ENCODE results near the gene KBTBD6.
"Not testable (repeated sequence)": the region's sequence is repeated elsewhere in the genome, so short reads cannot be mapped to it uniquely, and the experiment has no call there.

The KBTBD6 gene

DNA sequence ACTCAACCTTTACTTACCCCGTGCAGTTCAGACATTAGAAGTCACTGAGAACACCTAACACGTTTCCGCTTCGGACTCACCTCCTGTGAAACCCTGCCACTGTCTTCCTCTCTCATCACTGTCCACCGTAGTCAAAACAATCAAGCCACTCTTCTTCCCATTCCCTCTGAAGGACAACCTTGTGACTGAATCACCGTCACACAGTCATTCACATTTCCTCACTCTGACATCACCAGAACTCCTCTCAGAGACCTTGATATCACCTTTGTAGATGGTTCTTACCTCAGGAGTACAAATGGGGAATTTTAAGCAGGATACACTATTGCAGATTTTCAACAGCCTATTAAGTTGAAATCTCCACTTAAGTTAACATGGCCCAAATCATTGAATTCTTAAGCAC lies 1.3 kb upstream of the KBTBD6 start:
- DNase-seq (ENCODE audit: low spot score), result no peak

DNA sequence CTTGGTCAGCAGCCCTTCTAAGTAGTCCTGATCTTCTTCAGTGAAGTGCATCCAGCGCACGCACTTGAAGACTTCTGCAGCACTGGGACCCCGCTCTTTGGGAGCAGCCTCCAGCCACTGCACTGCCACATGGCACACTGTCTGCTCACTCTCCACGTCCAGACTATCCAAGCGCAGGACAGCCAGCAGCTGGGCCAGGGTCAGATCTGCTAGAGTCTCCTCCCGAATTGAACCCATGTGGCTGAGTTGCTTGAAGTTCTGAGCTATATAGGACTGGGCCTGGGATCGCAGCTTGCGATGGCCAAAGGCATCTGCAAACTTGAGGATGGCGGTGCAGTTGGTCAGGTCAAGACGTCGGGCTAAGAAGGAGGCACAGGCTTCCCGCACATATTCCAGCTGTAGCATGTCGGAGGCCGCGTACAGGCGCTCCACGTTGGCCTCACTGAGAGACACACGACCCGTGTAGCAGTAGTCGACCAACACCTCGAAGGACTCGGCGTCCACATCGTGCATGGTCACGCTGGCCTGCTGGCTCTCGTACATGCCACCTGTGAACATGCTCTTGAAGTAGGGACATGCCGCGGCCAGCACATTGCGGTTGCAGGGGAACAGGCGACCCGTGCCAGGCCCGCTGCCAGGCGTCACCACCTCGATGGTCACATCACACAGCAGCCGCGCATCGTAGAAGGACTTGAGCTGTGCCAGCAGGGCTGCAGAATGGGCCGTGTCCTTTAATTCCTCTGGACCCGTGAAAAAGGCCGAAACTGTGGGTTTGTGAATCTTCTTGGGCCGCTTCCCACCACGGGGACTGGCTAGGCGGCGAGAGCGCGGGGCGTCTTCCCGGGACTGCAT lies 716 bp downstream of the KBTBD6 start:
- DNase-seq (ENCODE audit: low spot score), result not testable (repeated sequence)

DNA sequence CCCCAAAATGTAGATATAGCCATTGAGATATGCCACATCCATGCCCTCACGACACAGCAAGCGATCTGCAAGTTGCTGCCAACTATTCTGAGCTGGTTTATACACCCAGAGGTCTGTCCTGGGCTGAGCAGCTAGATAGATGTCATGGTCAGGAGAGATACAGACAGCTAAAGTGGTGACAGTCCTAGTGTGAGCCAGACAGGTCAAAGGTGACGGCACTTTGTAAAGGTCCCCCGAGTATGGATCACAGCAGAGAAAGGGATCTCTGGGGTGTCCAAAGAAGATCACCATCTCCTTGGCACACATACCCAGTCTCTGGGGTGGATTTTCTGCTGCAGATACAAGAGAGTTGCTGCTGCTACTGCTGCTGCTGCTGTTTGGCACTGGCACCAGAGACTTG lies 1.4 kb downstream of the KBTBD6 start:
- not testable (repeated sequence) for DNase-seq (ENCODE audit: low spot score)

DNA sequence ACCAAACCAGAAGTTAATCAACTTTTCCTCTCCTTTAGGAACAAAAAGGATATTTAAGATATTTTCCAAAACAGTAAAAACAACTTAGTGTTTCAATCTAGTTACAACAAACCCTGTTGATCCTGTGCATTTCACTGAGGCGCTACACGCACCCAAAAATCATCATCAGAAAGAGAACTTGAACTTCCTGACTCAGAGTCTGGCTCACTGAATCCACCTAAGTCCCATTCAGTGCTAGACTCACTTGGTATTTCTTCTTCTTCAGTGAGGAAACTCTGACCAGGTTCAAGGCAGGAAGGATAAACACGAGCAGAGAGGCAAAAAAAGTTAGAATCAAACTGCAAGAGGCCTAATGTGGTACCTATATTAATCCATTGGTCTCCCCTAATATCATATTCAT lies 2.2 kb downstream of the KBTBD6 start:
- peak; percentile 24 for DNase-seq (ENCODE audit: low spot score)

DNA sequence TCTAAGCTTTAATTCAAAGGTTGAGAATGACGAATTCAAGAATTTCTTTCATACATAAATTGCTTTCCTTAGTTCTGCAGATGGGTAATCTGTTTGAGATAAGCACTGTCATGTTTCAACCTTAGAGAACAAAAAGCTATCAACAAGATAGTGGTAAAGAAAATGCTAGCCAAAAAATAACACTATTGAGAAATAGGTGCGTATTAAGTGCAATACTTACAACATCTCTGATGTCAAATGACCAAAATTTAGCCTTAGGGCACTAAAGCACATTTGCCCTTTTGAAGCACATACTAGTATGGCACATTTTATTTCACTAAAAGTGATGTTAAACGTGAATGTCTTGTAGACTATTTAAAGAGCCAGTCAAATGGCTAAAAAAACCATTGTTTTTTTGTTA lies 4.9 kb downstream of the KBTBD6 start:
- no peak for DNase-seq (ENCODE audit: low spot score)

DNA sequence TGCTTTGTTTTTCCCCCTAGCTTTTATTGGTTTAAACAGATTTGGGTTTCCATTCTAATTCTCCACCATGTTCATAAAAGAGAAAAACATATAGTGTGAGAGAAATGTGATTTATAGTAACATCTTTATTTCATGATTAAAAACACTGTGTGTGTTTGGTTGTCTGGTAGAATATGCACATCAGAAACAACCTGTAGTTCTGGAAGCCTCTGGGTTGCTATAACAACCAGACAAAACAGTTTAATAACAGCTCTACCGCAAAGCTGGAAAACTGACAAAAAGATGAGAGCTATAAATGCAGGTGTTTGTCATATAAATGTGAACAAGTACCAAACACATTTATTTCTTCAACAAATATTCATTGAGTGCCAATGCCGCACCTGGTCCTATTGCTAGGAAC lies 9.8 kb downstream of the KBTBD6 start:
- DNase-seq (ENCODE audit: low spot score), result no peak

DNA sequence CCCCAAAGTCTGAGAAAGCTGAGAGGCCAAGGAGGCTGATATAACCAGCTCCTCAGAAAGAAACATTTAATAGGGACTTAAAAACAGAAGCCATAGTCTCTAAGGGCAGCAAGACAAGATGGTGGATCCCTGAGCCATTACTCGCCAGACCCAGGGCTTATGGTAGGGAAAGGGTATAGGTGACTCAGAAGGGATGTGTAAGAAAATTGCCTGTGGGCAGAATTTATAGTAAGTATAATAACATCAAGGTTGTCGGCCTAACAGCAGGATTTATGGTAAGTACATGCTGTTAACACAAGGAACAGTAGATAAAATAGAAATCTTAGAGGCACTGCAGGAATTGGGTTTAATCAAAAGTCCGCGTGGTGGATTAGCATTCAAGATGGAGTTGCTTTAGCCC lies 14.7 kb downstream of the KBTBD6 start:
- DNase-seq (ENCODE audit: low spot score), result no peak

DNA sequence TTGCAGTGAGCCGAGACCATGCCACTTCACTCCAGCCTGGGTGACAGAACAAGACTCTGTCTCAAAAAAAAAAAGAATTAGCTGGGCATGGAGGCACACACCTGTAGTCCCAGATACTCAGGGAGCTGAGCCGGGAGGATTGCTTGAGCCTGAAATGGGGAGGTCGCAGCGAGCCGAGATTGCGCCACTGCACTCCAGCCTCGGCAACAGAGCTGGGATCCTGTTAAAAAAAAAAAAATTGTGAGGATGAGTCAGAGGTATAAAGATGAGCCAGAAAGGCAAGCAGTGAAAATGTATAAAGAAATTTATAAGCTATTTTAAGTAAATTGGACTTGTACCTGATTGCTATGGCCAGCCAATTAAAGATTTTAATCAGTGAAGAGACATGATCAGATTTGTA lies 21.1 kb downstream of the KBTBD6 start:
- no peak for DNase-seq (ENCODE audit: low spot score)

DNA sequence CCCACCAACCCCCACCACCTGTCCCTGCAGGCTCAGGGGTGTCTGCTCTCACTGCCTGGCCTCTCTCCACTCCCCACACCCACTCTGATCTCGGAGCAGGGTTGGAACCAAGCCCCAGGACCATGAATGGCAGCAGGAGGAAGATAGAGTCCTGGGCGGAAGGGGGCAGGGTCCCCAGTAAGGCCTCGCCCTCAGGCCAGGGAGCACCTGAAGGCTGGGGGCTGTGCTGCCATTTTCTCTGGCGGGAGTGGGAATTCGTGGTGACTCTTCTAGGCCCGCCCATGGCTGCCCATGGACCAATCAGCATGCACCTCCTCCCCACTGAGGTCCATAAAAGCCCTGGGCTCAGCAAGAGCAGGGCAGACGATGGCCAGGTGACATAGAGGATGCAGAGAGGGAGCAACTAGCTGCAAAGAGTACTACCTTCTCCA lies 25.0 kb downstream of the KBTBD6 start:
- no peak for DNase-seq (ENCODE audit: low spot score)

DNA sequence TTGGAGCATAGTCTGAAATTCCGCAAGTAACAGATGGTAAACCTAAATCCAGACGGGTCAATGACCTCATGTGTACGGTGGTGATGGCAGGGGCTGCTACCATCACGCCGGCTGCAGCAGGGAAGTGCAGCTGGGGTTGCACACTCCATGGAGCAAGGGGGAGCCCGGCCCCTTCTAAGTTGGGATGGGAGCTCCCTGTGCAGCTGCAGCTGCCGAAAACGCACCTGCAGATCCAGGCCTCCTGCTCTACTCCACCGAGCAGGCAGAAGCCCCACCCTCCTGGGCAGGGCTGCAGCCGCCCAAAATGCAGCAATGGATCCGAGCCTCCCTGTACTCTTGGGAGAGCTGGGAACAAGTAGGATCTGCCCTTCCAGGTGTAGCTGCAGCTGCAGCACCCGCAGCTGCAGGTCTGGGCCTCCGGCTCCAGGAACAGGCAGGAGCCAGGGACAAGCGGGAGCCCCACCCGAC lies 25.5 kb downstream of the KBTBD6 start:
- no peak for DNase-seq (ENCODE audit: low spot score)

DNA sequence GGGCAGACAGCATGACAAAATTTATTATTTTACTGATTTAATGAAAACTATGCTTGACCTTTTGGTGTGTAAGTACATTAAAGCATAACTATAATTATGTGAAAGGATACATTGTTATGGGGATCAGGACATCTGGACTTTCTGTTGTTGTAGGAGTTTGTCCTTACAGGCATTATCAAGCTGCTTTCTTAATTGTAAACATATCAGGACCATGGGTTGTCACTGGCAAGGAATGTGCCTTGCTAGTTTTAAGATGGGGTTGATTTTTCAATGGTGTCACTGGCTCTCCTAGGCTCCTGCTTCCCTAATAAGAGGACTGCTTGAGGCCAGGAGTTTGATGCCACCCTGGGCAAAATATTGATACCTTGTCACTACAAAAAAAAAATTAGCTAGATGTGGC lies 32.6 kb downstream of the KBTBD6 start:
- no peak for DNase-seq (ENCODE audit: low spot score)

DNA sequence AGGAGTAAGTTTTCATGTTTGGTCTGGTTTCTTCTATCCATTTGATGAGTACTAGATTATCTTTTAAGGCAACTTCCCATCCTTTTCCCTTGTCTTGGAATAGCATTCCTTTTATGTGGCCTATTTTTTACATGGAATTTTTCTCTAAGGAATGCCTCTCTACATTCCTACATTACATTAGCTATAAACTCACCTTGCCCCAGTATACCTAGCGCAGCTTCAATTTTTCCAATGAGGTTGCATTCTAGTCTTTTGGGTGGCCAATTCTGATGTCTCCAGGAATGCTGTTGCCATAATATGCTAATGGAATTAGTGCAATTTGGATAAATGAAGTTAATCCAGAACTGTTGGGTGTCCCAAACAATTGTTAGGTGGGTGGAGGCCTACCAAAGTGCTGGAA lies 33.8 kb downstream of the KBTBD6 start:
- no peak for DNase-seq (ENCODE audit: low spot score)

DNA sequence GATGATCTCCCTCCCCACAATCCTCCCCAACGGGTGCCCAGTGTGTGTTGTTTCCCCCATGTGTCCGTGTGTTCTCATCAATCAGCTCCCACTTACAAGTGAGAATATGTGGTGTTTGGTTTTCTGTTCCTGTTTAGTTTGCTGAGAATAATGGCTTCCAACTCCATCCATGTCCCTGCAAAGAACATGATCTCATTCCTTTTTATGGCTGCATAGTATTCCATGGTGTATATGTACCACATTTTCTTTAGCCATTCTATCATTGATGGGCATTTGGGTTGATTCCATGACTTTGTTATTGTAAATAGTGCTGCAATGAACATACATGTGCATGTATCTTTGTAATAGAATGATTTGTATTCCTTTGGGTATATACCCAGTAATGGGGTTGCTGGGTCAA lies 36.9 kb downstream of the KBTBD6 start:
- not testable (repeated sequence) for DNase-seq (ENCODE audit: low spot score)

DNA sequence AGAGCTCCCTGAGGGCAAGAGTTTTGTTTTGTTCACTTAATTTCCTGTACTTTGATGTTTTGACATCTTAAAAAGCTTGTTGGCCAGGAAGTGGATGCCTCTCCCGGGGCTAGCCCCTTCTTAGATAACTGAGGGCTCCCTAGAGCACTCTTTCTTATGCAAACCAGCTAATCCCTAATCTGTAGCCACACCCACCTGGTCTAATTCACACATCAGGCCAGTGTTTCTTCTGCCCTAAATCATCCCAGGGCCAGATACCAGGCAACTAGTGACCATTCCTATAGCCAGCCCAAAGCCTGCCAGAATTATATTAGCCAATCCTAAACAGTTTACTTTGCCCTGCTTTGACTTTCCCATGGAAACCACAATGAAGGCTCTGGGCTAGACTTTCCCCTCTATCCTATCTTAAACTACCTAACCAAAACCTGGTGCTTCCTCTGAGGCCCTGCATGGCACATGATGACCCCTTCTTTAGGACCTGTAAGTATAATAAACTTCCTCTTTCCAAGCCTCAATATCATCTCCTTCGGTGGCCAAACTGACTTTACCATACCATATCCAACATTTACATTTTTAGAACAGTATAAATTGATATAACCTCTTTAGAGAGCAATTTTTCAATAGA lies 46.5 kb downstream of the KBTBD6 start:
- DNase-seq (ENCODE audit: low spot score), result no peak

DNA sequence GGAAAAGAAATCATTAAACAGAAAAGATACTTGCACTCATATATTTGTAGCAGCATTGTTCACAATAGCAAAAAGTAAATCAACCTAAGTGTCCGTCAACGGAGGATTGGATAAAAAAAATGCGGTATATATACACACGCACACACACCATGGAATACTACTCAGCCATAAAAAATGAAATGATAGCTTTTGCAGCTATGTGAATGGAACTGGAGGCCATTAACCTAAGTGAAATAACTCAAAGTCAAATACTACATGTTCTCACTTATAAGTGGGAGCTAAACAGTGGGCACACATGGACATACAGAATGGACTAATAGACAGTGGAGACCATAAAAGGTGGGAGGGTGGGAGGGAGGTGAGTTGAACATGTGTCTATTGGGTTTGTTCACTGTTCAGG lies 52.9 kb downstream of the KBTBD6 start:
- no peak for DNase-seq (ENCODE audit: low spot score)

All from activated CD4-positive, alpha-beta T cell treated with anti-CD3 and anti-CD28 coated beads, Interleukin-2, Interleukin-4, amounts not matched to agents 100 ng/mL and 50 ng/mL, durations not matched to agents 16 hours and 8 hours (primary cell).